GM12864 (cell line): ENCODE data around the gene TARS1.

Source experiments
- DNase-seq: peaks from one replicate; pipeline ENCODE4 v3.0.0-alpha.2; 2011; ENCODE audit warnings: low read depth
- H3K4me3 ChIP-seq: 2 replicates; pipeline ENCODE4 v1.5.1; 2011; ENCODE audit warnings: mild to moderate bottlenecking, low read depth, low read length, control low read depth
- TF ChIP-seq, protein P1 (sequence below): IDR thresholded peaks from 2 replicates; pipeline ENCODE4 v1.5.1; 2011; ENCODE audit warnings: low read depth, mild to moderate bottlenecking, moderate library complexity, low read length, control low read depth, inconsistent platforms; ENCODE audit errors: missing control alignments

TARS1 gene

GRCh38 chr5:33438996-33439395 lies 1.8 kb upstream of the TARS1 start:
- no peak for DNase-seq
- TF ChIP-seq, protein P1, sequence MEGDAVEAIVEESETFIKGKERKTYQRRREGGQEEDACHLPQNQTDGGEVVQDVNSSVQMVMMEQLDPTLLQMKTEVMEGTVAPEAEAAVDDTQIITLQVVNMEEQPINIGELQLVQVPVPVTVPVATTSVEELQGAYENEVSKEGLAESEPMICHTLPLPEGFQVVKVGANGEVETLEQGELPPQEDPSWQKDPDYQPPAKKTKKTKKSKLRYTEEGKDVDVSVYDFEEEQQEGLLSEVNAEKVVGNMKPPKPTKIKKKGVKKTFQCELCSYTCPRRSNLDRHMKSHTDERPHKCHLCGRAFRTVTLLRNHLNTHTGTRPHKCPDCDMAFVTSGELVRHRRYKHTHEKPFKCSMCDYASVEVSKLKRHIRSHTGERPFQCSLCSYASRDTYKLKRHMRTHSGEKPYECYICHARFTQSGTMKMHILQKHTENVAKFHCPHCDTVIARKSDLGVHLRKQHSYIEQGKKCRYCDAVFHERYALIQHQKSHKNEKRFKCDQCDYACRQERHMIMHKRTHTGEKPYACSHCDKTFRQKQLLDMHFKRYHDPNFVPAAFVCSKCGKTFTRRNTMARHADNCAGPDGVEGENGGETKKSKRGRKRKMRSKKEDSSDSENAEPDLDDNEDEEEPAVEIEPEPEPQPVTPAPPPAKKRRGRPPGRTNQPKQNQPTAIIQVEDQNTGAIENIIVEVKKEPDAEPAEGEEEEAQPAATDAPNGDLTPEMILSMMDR = no peak
- H3K4me3 ChIP-seq = peak overlapping the region; percentile 79

DNA sequence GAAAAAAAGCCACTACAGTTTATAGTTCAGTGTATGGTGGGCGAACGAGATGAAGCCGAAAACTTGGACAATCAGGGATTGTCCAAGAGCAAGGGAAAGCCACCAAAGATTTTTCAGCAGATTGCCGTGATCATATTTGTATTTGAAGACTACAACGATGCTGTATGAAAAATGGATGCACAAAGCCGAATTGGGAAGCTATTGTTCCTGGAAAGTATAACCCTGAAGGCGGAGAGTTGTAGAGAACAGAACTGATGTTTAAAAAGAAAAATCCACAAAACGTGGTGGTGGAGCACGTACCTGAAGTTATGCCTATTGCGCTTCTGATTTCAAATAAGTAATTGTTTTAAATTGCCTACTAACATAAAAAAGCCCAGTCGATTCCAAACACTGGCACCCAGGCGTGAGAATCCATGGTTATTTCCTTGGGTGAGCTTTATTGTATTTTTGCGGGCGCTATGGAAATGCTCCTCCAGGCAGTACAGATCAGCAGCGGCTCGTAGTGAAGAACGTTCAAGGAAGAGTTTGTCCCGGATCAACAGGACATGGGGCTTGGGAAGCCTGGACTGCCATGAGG lies 772 bp upstream of the TARS1 start:
- no peak for DNase-seq
- H3K4me3 ChIP-seq = peak overlapping the region; percentile 79
- TF ChIP-seq, protein P1 = no peak

DNA sequence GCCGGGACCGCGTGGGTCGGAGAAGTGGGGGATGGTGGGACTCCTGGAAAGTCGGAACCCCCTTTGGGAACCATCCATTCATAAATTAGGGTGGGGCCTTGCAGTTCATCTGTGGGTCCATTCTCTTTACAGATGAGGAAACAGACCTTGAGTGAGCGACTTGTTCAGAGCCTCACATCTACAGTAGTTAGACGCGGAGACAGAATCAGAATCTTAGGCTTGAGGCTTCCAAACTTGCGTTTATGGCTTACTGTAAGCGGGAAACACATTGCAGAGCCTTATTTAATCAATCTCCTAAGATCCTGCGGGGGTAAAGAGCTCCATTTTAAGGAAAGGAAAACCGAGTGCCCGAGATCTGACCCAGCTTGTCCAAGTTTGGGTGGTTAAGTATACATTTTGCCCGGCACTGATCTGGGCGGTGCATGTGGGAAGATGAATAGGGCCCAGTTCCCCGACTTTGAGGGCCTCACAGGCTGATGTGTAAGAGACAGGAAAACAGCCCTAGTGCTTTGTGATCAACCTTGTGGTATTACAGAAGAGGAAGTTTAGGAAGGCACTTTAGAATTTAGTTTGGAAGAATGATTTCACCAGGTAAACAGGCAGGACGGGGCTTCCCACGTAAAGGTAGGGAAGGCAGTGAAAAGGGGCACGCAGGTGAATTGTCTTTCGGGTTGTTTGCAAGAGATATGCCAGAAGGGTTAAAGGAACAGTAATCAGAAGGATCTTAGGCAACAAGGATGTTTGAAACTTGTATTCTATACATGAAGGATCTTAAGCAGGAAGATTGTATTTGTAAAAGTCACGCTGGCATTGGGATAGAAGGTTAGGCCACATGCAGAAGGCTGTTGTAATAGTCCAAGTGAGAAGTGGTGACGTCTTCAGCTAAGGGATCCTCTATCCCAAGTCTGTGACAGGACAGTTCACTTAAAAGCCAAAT lies 744 bp downstream of the TARS1 start:
- TF ChIP-seq, protein P1 = no peak

GRCh38 chr5:33444542-33444941 lies 3.8 kb downstream of the TARS1 start:
- no peak for DNase-seq
- TF ChIP-seq, protein P1 = no peak
- H3K4me3 ChIP-seq = no peak overlapping the region

More for the DNA sequence above, 744 bp downstream of the TARS1 start:
- DNase-seq = peak; percentile 38
- peak overlapping the region; percentile 79 for H3K4me3 ChIP-seq

- TF ChIP-seq, protein P1 = no peak
- no peak overlapping the region for H3K4me3 ChIP-seq
- DNase-seq = no peak
Measured at GRCh38 chr5:33445798-33446197, 5.0 kb downstream of the TARS1 start.

DNA sequence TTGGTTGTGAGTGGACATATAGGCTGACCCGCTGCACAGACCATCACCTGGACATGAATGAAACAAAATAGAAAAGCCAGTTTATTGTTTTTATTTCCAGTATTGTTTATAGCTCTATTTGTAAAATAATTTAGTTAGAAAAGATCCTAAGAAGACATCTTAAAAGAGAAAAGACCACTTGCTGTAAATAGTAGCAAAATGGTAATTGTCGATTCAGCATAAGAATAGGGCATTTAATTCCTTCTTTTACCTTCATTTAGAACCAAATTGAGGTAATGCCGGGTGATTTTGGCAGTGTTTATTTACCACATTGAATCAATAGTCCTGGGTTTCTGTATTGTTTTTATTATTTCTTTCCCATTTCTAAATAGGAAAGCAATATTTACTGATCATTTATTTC lies 7.4 kb downstream of the TARS1 start:
- DNase-seq = no peak
- TF ChIP-seq, protein P1 = no peak
- no peak overlapping the region for H3K4me3 ChIP-seq

DNA sequence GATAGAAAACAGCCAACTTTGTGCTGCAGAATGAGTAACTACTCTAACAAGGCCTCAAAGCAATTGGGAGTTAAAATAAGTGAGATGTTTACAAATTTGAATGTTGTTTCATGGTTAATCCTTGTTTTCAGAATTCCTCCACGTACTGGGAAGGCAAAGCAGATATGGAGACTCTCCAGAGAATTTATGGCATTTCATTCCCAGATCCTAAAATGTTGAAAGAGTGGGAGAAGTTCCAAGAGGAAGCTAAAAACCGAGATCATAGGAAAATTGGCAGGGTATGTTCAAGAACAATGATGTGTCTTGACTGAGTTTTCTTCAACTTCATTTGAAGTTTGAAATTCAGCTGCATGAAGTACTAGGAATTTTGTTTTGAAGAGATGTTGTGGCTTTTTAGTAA lies 16.4 kb downstream of the TARS1 start:
- TF ChIP-seq, protein P1 = no peak
- H3K4me3 ChIP-seq = no peak overlapping the region
- DNase-seq = no peak
